ENCODE measurements around the gene SLCO3A1. TPM values are rescaled to one million over a fixed set of nuclear protein-coding genes. Genes with fewer than 3 reads are reported as not detected.

SLCO3A1 gene
- total and polyA plus RNA-seq, 2 experiments from 2014 or later: 1.9 to 6.9 TPM

DNA sequence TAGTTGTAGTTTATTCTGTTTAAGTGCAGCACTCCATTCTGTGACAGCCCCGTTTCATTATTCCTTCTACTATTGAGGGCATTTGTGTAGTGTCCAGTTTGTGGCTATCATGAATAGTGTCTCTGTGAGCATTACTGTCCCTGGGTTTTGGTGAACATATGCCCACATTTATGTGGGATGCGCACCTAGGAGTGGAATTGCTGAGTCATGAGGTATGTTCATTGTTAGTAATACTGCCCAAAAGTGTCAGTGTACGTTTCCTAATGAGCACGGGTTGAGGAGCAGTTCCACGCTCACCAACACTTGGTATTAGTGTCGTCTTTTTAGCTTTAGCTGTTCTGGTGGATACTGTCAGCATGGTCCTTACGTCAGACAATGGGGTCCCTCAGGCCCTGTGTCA, 131.8 kb downstream of the SLCO3A1 start:
- no peaks in the 10 kb centered on the region for H3K4me1 ChIP-seq (ENCODE audit: insufficient read depth)
- H3K79me2 ChIP-seq (ENCODE audit: insufficient read depth): no peaks in the 10 kb centered on the region
- no peak overlapping the region for H3K27ac ChIP-seq
- no peaks in the 10 kb centered on the region for H3K9me2 ChIP-seq (ENCODE audit: insufficient read depth)
- H3K9me3 ChIP-seq (ENCODE audit: low read depth): no peaks in the 10 kb centered on the region
- H3K4me3 ChIP-seq: no peak overlapping the region
- H2AFZ ChIP-seq: no peak overlapping the region
- WGBS, 2 experiments (ENCODE audit: low coverage in 1 of 2, low lambda C conversion rate in 2 of 2, missing lambda C conversion rate in 2 of 2): 88% methylated on average over 7 of the region's 7 CpGs
- no peaks in the 10 kb centered on the region for H3F3A ChIP-seq (ENCODE audit: insufficient read depth)
- no peaks in the 10 kb centered on the region for H4K20me1 ChIP-seq (ENCODE audit: insufficient read depth)
- TF ChIP-seq EZH2 (IDR thresholded peaks at IDR 0.05; ENCODE audit: insufficient read depth, poor library complexity, severe bottlenecking): no peak
- no peak for TF ChIP-seq EZH2phosphoT487 (IDR thresholded peaks at IDR 0.05; ENCODE audit: insufficient read depth, low read depth)
- H3K27me3 ChIP-seq (replicated peaks; ENCODE audit: insufficient read depth): no peaks in the 10 kb centered on the region
- in situ Hi-C loops (cut with MboI): no loop called here
- no peak overlapping the region for H3K9ac ChIP-seq
- DNase-seq: no peak
- H3K4me2 ChIP-seq (ENCODE audit: unreplicated experiment): no peak overlapping the region
- no peaks in the 10 kb centered on the region for H3K36me3 ChIP-seq (ENCODE audit: low read depth)

DNA sequence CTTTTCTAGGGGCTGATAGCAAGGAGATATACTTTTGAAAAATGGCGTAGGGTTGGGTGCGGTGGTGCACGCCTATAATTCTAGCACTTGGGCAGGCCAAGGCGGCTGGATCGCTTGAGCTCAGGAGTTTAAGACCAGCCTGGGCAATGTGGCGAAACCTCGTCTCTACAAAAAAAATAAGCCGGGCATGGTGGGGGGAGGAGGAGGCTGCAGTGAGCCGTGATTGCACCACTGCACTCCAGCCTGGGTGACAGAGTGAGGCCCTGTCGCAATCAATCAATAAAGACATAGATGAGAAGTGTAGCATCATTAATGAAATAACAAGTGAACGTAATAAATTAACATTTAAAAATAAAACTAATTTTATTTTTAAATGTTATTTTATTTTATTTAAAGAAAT, 134.6 kb downstream of the SLCO3A1 start:
- Histone ChIP-seq H3F3A (ENCODE audit: insufficient read depth) (no peaks in the 10 kb centered on the region), H3K79me2 (ENCODE audit: insufficient read depth) (no peaks in the 10 kb centered on the region), H3K4me1 (ENCODE audit: insufficient read depth) (no peaks in the 10 kb centered on the region), H3K9me3 (ENCODE audit: low read depth) (no peaks in the 10 kb centered on the region), H3K9ac (no peak overlapping the region), H3K27me3 (replicated peaks; ENCODE audit: insufficient read depth) (no peaks in the 10 kb centered on the region), H4K20me1 (ENCODE audit: insufficient read depth) (no peaks in the 10 kb centered on the region), H3K4me3 (no peak overlapping the region), H3K36me3 (ENCODE audit: low read depth) (no peaks in the 10 kb centered on the region), H3K4me2 (ENCODE audit: unreplicated experiment) (no peak overlapping the region), H3K9me2 (ENCODE audit: insufficient read depth) (no peaks in the 10 kb centered on the region), H2AFZ (no peak overlapping the region), H3K27ac (no peak overlapping the region)
- in situ Hi-C loops (cut with MboI): no loop called here
- no peak for TF ChIP-seq EZH2phosphoT487 (IDR thresholded peaks at IDR 0.05; ENCODE audit: insufficient read depth, low read depth)
- TF ChIP-seq EZH2 (IDR thresholded peaks at IDR 0.05; ENCODE audit: insufficient read depth, poor library complexity, severe bottlenecking): no peak
- DNase-seq: no peak
- 90 to 93% methylated on average over 11 of the region's 11 CpGs for WGBS, 2 experiments (ENCODE audit: low coverage in 1 of 2, low lambda C conversion rate in 2 of 2, missing lambda C conversion rate in 2 of 2)

DNA sequence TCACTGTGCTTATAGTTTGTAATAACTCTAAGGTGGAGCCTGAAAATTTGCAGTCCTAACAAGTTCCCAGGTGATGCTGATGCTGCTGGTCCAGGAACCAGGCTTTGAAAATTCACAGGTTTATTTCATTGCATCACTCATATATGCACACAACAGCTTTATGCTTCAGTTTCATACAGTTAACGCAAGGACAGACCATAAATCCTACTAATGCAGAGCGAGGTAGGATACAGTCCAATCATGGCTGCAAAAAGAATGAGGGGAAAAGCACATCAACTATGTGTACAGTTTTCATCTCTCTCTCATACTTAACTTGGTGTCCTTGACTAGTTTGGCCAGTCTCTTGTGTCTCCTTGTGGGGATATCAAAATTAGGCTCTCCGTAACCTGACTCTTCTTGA, 135.1 kb downstream of the SLCO3A1 start:
- Histone ChIP-seq H3K79me2 (ENCODE audit: insufficient read depth) (no peaks in the 10 kb centered on the region), H3K4me3 (no peak overlapping the region), H3K9ac (no peak overlapping the region), H4K20me1 (ENCODE audit: insufficient read depth) (no peaks in the 10 kb centered on the region), H2AFZ (no peak overlapping the region), H3K27ac (no peak overlapping the region), H3F3A (ENCODE audit: insufficient read depth) (no peaks in the 10 kb centered on the region), H3K9me2 (ENCODE audit: insufficient read depth) (no peaks in the 10 kb centered on the region), H3K4me2 (ENCODE audit: unreplicated experiment) (no peak overlapping the region), H3K27me3 (replicated peaks; ENCODE audit: insufficient read depth) (no peaks in the 10 kb centered on the region), H3K36me3 (ENCODE audit: low read depth) (no peaks in the 10 kb centered on the region), H3K9me3 (ENCODE audit: low read depth) (no peaks in the 10 kb centered on the region), H3K4me1 (ENCODE audit: insufficient read depth) (no peaks in the 10 kb centered on the region)
- in situ Hi-C loops (cut with MboI): no loop called here
- TF ChIP-seq EZH2 (IDR thresholded peaks at IDR 0.05; ENCODE audit: insufficient read depth, poor library complexity, severe bottlenecking): no peak
- TF ChIP-seq EZH2phosphoT487 (IDR thresholded peaks at IDR 0.05; ENCODE audit: insufficient read depth, low read depth): no peak
- no peak for DNase-seq
- WGBS, 2 experiments (ENCODE audit: low coverage in 1 of 2, low lambda C conversion rate in 2 of 2, missing lambda C conversion rate in 2 of 2): 59 to 74% methylated on average over 3 of the region's 3 CpGs

DNA sequence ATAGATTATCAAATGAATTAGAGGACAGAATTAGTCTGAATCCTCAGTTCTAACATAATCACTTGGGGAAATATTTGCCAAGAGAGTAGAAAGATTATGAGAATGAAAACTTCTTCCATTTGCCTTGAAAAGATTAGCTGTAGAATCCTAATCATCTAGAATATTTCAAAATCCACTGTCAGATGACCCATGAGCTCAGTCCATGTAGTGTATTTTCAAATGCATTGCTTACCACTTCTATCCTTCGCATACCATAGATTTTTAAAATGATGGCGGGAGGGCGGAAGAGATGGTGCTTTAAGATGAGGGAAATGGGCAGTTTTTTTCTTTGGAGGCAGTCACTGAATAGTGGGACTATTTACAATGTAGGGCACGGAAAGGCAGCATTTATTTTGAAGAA, 136.3 kb downstream of the SLCO3A1 start:
- no peaks in the 10 kb centered on the region for H3K9me2 ChIP-seq (ENCODE audit: insufficient read depth)
- WGBS, 2 experiments (ENCODE audit: low coverage in 1 of 2, low lambda C conversion rate in 2 of 2, missing lambda C conversion rate in 2 of 2): 82 to 88% methylated on average over 4 of the region's 4 CpGs
- no peaks in the 10 kb centered on the region for H3F3A ChIP-seq (ENCODE audit: insufficient read depth)
- H3K27me3 ChIP-seq (replicated peaks; ENCODE audit: insufficient read depth): no peaks in the 10 kb centered on the region
- H3K27ac ChIP-seq: no peak overlapping the region
- H3K9me3 ChIP-seq (ENCODE audit: low read depth): no peaks in the 10 kb centered on the region
- no peak overlapping the region for H3K9ac ChIP-seq
- no peak for DNase-seq
- H3K4me1 ChIP-seq (ENCODE audit: insufficient read depth): no peaks in the 10 kb centered on the region
- H3K4me2 ChIP-seq (ENCODE audit: unreplicated experiment): no peak overlapping the region
- H3K36me3 ChIP-seq (ENCODE audit: low read depth): no peaks in the 10 kb centered on the region
- no peaks in the 10 kb centered on the region for H4K20me1 ChIP-seq (ENCODE audit: insufficient read depth)
- H3K4me3 ChIP-seq: no peak overlapping the region
- H3K79me2 ChIP-seq (ENCODE audit: insufficient read depth): no peaks in the 10 kb centered on the region
- no peak for TF ChIP-seq EZH2phosphoT487 (IDR thresholded peaks at IDR 0.05; ENCODE audit: insufficient read depth, low read depth)
- no peak for TF ChIP-seq EZH2 (IDR thresholded peaks at IDR 0.05; ENCODE audit: insufficient read depth, poor library complexity, severe bottlenecking)
- in situ Hi-C loops (cut with MboI): no loop called here
- no peak overlapping the region for H2AFZ ChIP-seq

DNA sequence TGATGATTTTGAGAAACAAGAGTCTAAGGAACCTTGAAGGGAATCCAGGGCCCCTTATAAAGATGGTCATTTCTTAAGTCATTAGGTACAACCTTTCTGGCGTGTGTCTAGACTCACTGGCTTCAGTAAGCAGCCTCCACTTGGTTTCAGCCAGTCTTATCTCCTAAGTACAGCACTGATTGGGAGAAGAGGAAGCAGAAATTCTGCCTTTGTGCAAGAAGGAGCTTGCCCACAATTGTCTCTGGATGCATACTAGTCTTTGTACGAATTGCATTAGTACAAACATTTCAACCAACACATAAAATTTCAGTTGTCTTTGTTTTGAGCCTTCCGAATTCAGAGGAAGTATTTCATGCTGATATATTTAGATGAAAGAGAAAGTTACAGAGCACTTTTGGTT, 139.4 kb downstream of the SLCO3A1 start:
- H3K9ac ChIP-seq: no peak overlapping the region
- no peak overlapping the region for H3K4me2 ChIP-seq (ENCODE audit: unreplicated experiment)
- no peak overlapping the region for H2AFZ ChIP-seq
- no peaks in the 10 kb centered on the region for H3K36me3 ChIP-seq (ENCODE audit: low read depth)
- WGBS, 2 experiments (ENCODE audit: low coverage in 1 of 2, low lambda C conversion rate in 2 of 2, missing lambda C conversion rate in 2 of 2): 70% methylated on average over 3 of the region's 3 CpGs
- no peaks in the 10 kb centered on the region for H3K9me3 ChIP-seq (ENCODE audit: low read depth)
- TF ChIP-seq EZH2phosphoT487 (IDR thresholded peaks at IDR 0.05; ENCODE audit: insufficient read depth, low read depth): no peak
- TF ChIP-seq EZH2 (IDR thresholded peaks at IDR 0.05; ENCODE audit: insufficient read depth, poor library complexity, severe bottlenecking): no peak
- H3K27ac ChIP-seq: no peak overlapping the region
- no peaks in the 10 kb centered on the region for H3K9me2 ChIP-seq (ENCODE audit: insufficient read depth)
- no peaks in the 10 kb centered on the region for H3K79me2 ChIP-seq (ENCODE audit: insufficient read depth)
- H3K4me1 ChIP-seq (ENCODE audit: insufficient read depth): no peaks in the 10 kb centered on the region
- H4K20me1 ChIP-seq (ENCODE audit: insufficient read depth): no peaks in the 10 kb centered on the region
- H3K4me3 ChIP-seq: no peak overlapping the region
- in situ Hi-C loops (cut with MboI): no loop called here
- DNase-seq: no peak
- no peaks in the 10 kb centered on the region for H3F3A ChIP-seq (ENCODE audit: insufficient read depth)
- no peaks in the 10 kb centered on the region for H3K27me3 ChIP-seq (replicated peaks; ENCODE audit: insufficient read depth)

Measured in GM23248 (cell line).